ENCODE data around the gene SARDH. TPM values are rescaled to one million over a fixed set of nuclear protein-coding genes. Genes with fewer than 3 reads are reported as not detected.

SARDH gene
- total RNA-seq, 1 donor from 2014 or later = 6.8 TPM

GRCh38 chr9:133685653-133686609 is 52.2 kb downstream of the SARDH start:
- H3K36me3 Mint-ChIP-seq = no peaks in the 10 kb centered on the region
- H3K27ac Mint-ChIP-seq = no peak overlapping the region
- no peak for TF ChIP-seq CTCF (conservative IDR thresholded peaks at IDR 0.05)

DNA sequence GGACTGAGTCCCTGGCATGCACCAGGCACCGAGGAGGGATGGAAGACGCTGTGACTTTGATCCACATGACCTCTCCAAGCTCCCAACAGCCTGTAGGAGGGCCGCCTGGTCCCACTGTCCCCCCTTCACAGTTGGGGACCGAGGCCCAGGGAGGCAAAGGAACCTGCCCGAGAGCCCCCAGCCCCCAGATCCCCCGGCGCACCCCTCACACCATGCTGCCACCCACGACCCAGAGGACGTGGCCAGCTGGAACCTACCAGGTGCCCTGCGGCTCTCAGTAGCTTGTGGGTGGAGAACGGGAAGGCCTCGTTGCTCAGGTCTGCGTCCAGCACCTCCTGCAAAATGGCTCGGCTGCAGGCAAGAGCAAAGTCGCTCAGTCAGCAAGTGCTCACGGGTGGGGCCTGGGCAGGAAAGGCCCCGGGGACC is 53.2 kb downstream of the SARDH start:
- H3K4me3 Mint-ChIP-seq = no peak overlapping the region
- no peaks in the 10 kb centered on the region for H3K9me3 Mint-ChIP-seq
- no peaks in the 10 kb centered on the region for H3K36me3 Mint-ChIP-seq
- no peak overlapping the region for H3K27ac Mint-ChIP-seq
- no peaks in the 10 kb centered on the region for H3K27me3 Mint-ChIP-seq
- peaks cover 16% of the 10 kb centered on the region for H3K4me1 Mint-ChIP-seq (ENCODE audit: unreplicated experiment)
- no peak for TF ChIP-seq CTCF (conservative IDR thresholded peaks at IDR 0.05)
- DNase-seq (ENCODE audit: extremely low spot score, unreplicated experiment) = no peak

More at GRCh38 chr9:133685653-133686609, 52.2 kb downstream of the SARDH start:
- Mint-ChIP-seq H3K4me1 (ENCODE audit: unreplicated experiment) (peaks cover 17% of the 10 kb centered on the region), H3K9me3 (no peaks in the 10 kb centered on the region), H3K4me3 (no peak overlapping the region), H3K27me3 (no peaks in the 10 kb centered on the region)
- no peak for DNase-seq (ENCODE audit: extremely low spot score, unreplicated experiment)

GRCh38 chr9:133684121-133684935 is 53.8 kb downstream of the SARDH start:
- H3K27me3 Mint-ChIP-seq = no peaks in the 10 kb centered on the region
- TF ChIP-seq CTCF (conservative IDR thresholded peaks at IDR 0.05) = no peak
- peaks cover 13% of the 10 kb centered on the region for H3K4me1 Mint-ChIP-seq (ENCODE audit: unreplicated experiment)
- H3K4me3 Mint-ChIP-seq = no peak overlapping the region
- DNase-seq (ENCODE audit: extremely low spot score, unreplicated experiment) = no peak
- no peaks in the 10 kb centered on the region for H3K9me3 Mint-ChIP-seq
- no peaks in the 10 kb centered on the region for H3K36me3 Mint-ChIP-seq
- H3K27ac Mint-ChIP-seq = no peak overlapping the region

DNA sequence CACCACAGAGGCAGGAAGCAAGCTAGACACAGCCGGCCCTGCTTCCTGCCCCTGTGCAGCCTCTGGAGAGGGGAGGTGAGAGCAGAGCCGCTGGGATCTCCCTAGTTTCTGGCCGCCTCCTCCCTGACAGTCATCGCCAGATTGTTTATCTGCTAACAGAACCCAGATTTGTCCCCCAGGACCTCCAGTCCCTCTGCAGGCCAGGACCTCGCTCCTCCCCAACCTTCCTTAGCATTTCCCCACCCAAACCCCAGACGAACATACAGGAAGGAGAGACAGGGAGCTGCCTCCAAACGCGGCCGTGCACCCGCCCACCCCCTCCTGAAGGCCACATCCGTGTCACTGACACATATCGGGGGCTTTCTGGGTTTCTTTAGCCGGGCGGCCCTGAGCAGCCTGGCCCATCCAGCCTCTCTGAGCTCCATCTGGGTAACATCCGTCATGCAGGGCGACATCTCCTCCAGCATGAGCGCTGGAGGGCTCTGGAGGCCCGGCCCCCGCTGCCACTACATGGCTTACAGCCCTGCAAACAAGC is 54.5 kb downstream of the SARDH start:
- Mint-ChIP-seq H3K27ac (no peak overlapping the region), H3K4me1 (ENCODE audit: unreplicated experiment) (peaks cover 16% of the 10 kb centered on the region), H3K9me3 (no peaks in the 10 kb centered on the region), H3K27me3 (no peaks in the 10 kb centered on the region), H3K36me3 (no peaks in the 10 kb centered on the region), H3K4me3 (no peak overlapping the region)
- TF ChIP-seq CTCF (conservative IDR thresholded peaks at IDR 0.05) = no peak
- DNase-seq (ENCODE audit: extremely low spot score, unreplicated experiment) = no peak

DNA sequence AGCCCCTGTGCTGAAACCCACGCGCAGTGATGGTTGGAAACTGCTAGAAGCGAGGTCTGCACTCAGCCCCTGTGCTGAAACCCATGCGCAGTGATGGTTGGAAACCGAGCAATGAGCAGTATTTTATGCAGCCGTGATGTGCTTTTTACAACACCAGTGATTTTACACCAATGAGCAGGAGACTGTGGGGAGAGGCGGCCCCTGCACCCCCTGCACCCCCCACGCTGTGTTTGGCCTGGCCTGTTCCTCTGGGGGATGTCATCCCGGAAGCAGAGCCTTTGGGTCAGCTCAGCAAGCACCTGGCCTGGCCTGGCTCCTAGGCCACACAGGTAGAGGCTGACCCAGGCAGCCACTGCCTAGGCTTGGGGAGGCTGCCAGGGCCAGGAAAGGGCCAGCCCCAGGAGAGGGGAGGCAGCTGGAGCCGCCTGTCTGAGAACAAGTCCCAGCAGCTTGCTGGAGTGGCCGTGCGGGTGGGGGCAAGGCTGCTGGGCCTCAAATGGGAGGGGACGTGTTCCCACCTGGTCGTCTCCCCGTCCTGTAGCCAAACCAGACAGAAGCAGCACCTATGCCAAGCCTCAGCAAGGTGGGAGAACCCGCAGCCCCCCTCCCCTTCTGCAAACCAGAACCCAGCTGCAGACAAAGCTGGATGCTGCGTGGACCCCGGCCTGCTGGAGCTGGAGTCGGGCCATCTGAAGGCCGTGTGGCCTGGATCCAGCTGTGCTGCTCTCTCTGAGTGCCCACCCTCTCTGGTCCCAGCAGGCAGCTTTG is 55.1 kb downstream of the SARDH start:
- Mint-ChIP-seq H3K4me3 (no peak overlapping the region), H3K9me3 (no peaks in the 10 kb centered on the region), H3K36me3 (no peaks in the 10 kb centered on the region), H3K27me3 (no peaks in the 10 kb centered on the region), H3K27ac (no peak overlapping the region), H3K4me1 (ENCODE audit: unreplicated experiment) (peaks cover 18% of the 10 kb centered on the region)
- DNase-seq (ENCODE audit: extremely low spot score, unreplicated experiment) = no peak
- TF ChIP-seq CTCF (conservative IDR thresholded peaks at IDR 0.05) = no peak

Data from type B pancreatic cell (in vitro differentiated cells).